Aorta (tissue), 5 donors: ENCODE data around the gene RUFY2. TPM values are rescaled to one million over a fixed set of nuclear protein-coding genes. Genes with fewer than 3 reads are reported as not detected.

ENCODE experiments used
- ATAC-seq: fragments of 200-7000 bp; cut with Tn5 transposase; one replicate; pipeline ENCODE4 v1.9.1; 2022; ENCODE audit warnings: moderate library complexity; ENCODE audit not compliant: low FRiP score
- DNase-seq, 2 donors: peaks; one replicate each; pipeline ENCODE4 v3.0.0-alpha.2; 2020
- H3K27ac ChIP-seq, 2 donors: one replicate each; pipeline ENCODE4 v1.5.1; 2013; ENCODE audit warnings: low read length in 2 of 2, mild to moderate bottlenecking in 2 of 2, moderate library complexity in 2 of 2, control low read depth in 1 of 2, inconsistent platforms in 1 of 2, low read depth in 1 of 2
- H3K27me3 ChIP-seq, 2 donors: one replicate each; pipeline ENCODE4 v1.6.1; 2013; ENCODE audit warnings: control low read depth in 1 of 2, low read length in 1 of 2, mild to moderate bottlenecking in 1 of 2, moderate library complexity in 1 of 2; ENCODE audit not compliant: insufficient read depth in 2 of 2, control insufficient read depth in 1 of 2
- H3K36me3 ChIP-seq, 2 donors: one replicate each; pipeline ENCODE4 v1.6.1; 2013; ENCODE audit warnings: control low read depth in 1 of 2, low read length in 1 of 2, mild to moderate bottlenecking in 1 of 2; ENCODE audit not compliant: insufficient read depth in 2 of 2, control insufficient read depth in 1 of 2
- H3K4me1 ChIP-seq, 2 donors: one replicate each; pipeline ENCODE4 v1.6.1; 2013; ENCODE audit warnings: low read length in 2 of 2, control low read depth in 1 of 2, mild to moderate bottlenecking in 1 of 2, moderate library complexity in 1 of 2; ENCODE audit not compliant: insufficient read depth in 2 of 2, control insufficient read depth in 1 of 2
- H3K4me3 ChIP-seq, 2 donors: one replicate each; pipeline ENCODE4 v1.5.1; 2013; ENCODE audit warnings: low read length in 2 of 2, control low read depth in 1 of 2, mild to moderate bottlenecking in 1 of 2
- H3K9me3 ChIP-seq: one replicate; pipeline ENCODE4 v1.6.1; 2013; ENCODE audit warnings: mild to moderate bottlenecking, low read length; ENCODE audit not compliant: control insufficient read depth
- WGBS, 2 donors: extraction: QIAGEN DNeasy Blood & Tissue Kit; methylation state at CpG; one replicate each; pipeline ENCODE4 v1.1.7; 2013; 5-methylcytosine and 5-hydroxymethylcytosine counted together
- intact Hi-C, 2 donors: fragments of 100-400 bp; cut with DNase I; formaldehyde crosslinking; loops; one replicate each; pipeline versions ENCODE4 v1.14.2 to v1.15.0; 2022
- polyA plus RNA-seq, 2 donors: library from polyadenylated mRNA; stranded (reverse); fragments of 200-250 nt; gene quantifications; one replicate each; pipeline ENCODE4 v1.2.3, GENCODE V29; 2013
- total RNA-seq, 2 donors: library from RNA; stranded (reverse); fragmentation: NEBNext Ultra II Directional; extraction: Animal tissue kit (Norgen Biotek cat#: 25700); gene quantifications; one replicate each; pipeline ENCODE4 v1.2.1, GENCODE V29; 2021
- donor health status: healthy with polysubstance abuse.
- donor health status: Bipolar disorder and iron deficiency.
- donor health status: DM: no; HTN: no; CAD: no.
- donor health status: DM: no; HTN: no; CAD: no.
- donor health status: DM: yes; HTN: yes; CAD: no.

Gene RUFY2
- total and polyA plus RNA-seq, 4 donors: 9.1 to 44.6 (median 23.2) TPM

DNA sequence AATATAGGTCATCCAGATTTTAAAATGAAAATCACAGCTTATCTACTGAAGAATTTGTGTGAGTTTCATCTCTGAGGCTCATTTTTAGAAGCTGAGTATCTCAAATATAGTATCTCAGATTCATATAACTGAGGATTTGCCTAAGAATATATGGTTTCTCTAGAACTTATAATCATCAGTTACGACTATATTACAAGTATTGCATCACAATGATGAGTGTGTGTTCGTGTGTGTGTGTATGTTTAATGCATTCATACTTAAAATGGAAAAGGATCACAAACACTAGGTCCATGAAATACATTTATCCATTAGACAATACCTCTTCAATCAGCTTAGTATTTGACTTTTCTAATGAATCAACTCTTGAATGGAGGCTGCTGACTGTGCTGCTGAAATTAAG lies 21.3 kb downstream of the RUFY2 start:
- no peaks in the 10 kb centered on the region for H3K9me3 ChIP-seq
- ATAC-seq: no peak
- DNase-seq: no peak
- H3K4me1 ChIP-seq: no peaks in the 10 kb centered on the region
- H3K4me3 ChIP-seq: no peak overlapping the region
- H3K27me3 ChIP-seq: no peaks in the 10 kb centered on the region
- H3K27ac ChIP-seq: no peak overlapping the region
- H3K36me3 ChIP-seq: peaks cover 2 to 3% of the 10 kb centered on the region in 2 donors
- 87 to 94% methylated on average over 2 of the region's 2 CpGs for WGBS, 2 donors
- intact Hi-C loops: no loop called here

DNA sequence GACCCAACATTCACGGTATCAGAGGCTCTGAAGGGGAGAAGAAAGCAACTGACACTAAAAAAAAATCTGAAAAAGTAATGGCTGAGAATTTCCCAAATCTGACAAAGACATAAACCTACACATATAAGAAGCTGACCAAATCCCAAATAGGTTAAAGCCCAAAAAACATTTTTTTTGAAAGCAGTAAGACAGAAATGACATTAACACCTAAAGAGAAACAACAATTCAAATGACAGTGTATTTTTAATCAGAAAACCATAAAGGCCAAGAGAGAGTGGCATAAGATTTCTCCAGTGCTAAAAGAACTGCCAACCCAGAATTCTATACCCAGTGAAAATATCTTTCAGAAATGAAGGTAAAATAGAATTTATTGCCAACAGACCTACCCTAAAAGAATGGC lies 35.5 kb downstream of the RUFY2 start:
- intact Hi-C loops: no loop called here

DNA sequence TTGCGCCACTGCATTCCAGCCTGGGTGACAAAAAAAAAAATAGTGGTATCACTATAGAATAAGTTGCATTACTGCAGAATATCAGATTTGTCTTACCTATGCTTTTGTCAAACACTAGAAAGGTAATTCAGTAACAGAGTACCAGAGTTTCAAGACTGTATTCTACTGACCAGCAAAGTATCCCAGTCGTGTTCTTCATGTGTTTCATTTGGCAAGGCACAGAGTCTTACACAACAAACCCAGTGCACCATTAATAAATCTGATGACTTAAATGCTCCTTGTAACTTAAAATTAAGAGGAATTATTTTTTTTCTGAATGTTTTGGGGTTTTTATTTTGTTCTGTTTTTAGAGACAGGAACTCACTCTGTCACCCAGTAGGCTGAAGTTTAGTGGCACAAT lies 40.0 kb downstream of the RUFY2 start:
- Histone ChIP-seq H3K9me3 (no peaks in the 10 kb centered on the region), H3K27me3 (no peaks in the 10 kb centered on the region), H3K4me1 (no peaks in the 10 kb centered on the region), H3K36me3 (peaks cover 5 to 8% of the 10 kb centered on the region in 2 donors), H3K27ac (no peak overlapping the region), H3K4me3 (no peak overlapping the region)
- ATAC-seq: no peak
- 50% methylated on average over 2 of the region's 2 CpGs for WGBS, 2 donors
- intact Hi-C loops: no loop called here
- no peak for DNase-seq

More for the DNA sequence above, 35.5 kb downstream of the RUFY2 start:
- Histone ChIP-seq H3K4me3 (no peak overlapping the region), H3K27me3 (no peaks in the 10 kb centered on the region), H3K4me1 (no peaks in the 10 kb centered on the region), H3K9me3 (no peaks in the 10 kb centered on the region), H3K27ac (no peak overlapping the region), H3K36me3 (peaks cover 3 to 5% of the 10 kb centered on the region in 2 donors)
- 98 to 100% methylated on average over 1 of the region's 1 CpG for WGBS, 2 donors
- DNase-seq: no peak
- no peak for ATAC-seq

DNA sequence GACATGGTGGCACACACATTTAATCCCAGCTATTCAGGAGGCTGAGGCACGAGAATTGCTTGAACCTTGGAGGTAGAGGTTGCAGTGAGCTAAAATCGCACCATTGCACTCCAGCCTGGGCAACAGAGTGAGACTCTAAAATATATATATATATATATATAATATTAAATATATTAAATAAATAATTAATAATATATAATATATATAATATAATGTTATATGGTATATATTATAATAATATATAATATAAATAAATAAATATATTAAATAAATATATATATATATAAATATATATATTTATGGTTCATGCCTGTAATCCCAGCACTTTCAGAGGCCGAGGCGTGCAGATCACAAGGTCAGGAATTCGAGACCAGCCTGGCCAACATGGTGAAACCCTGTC lies 40.5 kb downstream of the RUFY2 start:
- no peaks in the 10 kb centered on the region for H3K27me3 ChIP-seq
- no peaks in the 10 kb centered on the region for H3K4me1 ChIP-seq
- WGBS, 2 donors: 95 to 97% methylated on average over 5 of the region's 5 CpGs
- DNase-seq (no peak), ATAC-seq (no peak)
- peaks cover 5% of the 10 kb centered on the region in 2 donors for H3K36me3 ChIP-seq
- intact Hi-C loops: no loop called here
- no peaks in the 10 kb centered on the region for H3K9me3 ChIP-seq
- H3K4me3 ChIP-seq: no peak overlapping the region
- no peak overlapping the region for H3K27ac ChIP-seq

DNA sequence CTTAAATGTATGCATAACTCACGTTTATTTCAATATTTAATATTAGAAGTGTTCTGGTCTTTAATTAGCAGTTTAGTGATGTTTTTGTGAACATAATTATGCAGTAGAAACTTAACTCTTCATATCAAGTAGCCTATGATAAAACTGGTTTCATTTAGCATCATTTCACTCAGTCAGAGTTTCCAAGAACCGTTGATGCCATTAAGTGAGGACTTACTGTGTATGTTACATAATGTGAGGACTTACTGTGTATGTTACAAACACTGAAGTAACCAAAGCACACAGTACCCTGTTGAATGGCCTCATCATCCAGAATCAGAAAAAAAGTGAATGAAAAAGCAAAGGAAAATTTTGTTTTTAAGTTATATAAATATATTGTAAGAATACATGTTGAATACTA lies 41.5 kb downstream of the RUFY2 start:
- ATAC-seq (no peak), DNase-seq (no peak)
- Histone ChIP-seq H3K4me3 (no peak overlapping the region), H3K9me3 (no peaks in the 10 kb centered on the region), H3K4me1 (no peaks in the 10 kb centered on the region), H3K27me3 (no peaks in the 10 kb centered on the region), H3K36me3 (peaks cover 5% of the 10 kb centered on the region in 2 donors), H3K27ac (no peak overlapping the region)
- WGBS, 2 donors: 76% methylated on average over 2 of the region's 2 CpGs
- intact Hi-C loops: no loop called here

DNA sequence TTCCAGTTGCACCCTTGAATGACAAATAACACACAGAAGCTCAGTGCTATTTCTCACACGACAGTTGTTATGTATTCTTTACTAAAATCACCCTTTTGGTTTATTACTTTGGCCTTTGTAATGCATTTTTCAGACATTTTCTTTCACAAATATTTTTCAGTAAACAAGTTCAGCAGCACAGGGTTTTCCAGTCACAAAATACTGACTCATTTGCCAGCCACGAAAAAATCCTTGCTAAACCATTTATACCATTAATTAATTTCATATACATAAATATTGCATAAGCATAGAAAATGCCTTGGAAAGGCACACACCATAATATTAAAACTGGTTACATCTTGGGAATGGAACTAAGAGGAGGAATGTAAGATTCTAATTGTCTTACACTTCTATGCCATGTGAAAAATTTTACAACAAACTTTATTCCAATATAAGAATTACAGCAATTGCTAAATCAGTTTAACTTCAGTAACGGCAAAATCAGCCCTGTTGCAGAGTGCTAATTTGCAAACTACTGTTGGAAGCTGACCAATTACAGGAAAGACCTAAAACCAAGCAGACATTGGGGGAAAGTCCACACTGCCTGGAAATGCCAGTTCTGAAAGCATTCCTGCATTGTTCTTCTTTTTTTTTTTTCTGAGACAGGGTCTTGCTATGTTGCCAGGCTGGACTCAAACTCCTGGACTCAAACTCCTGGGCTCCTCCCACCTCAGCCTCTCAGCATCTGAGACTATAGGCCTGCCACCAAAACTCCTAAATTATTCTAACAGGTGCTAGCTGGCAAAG lies 42.8 kb downstream of the RUFY2 start:
- no peak for ATAC-seq
- no peak overlapping the region for H3K27ac ChIP-seq
- 85 to 88% methylated on average over 3 of the region's 3 CpGs for WGBS, 2 donors
- H3K9me3 ChIP-seq: no peaks in the 10 kb centered on the region
- H3K4me1 ChIP-seq: no peaks in the 10 kb centered on the region
- H3K36me3 ChIP-seq: peaks cover 5% of the 10 kb centered on the region in 2 donors
- H3K4me3 ChIP-seq: no peak overlapping the region
- no peaks in the 10 kb centered on the region for H3K27me3 ChIP-seq
- intact Hi-C loops: no loop called here
- no peak for DNase-seq

DNA sequence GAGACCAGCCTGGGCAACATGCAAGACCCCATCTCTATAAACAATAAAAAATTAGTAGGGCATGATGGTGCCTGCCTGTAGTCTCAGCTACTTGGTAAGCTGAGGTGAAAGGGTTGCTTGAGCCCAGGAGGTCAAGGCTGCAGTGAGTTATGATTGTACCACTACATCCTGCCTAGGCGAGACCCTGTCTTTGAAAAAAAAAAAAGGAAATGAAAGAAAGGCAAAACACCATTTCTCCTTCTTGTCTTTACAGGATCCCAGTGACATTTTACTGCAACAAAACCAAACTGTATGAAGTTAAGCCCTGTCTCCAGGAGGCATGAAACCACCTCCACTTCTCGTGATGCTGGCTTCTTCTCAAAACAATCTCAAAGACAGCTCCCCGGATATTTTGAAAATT lies 44.5 kb downstream of the RUFY2 start:
- no peaks in the 10 kb centered on the region for H3K27me3 ChIP-seq
- 82 to 83% methylated on average over 3 of the region's 3 CpGs for WGBS, 2 donors
- H3K36me3 ChIP-seq: peaks cover 5% of the 10 kb centered on the region in 2 donors
- intact Hi-C loops: no loop called here
- no peaks in the 10 kb centered on the region for H3K9me3 ChIP-seq
- DNase-seq (no peak), ATAC-seq (no peak)
- H3K4me1 ChIP-seq: no peaks in the 10 kb centered on the region
- no peak overlapping the region for H3K4me3 ChIP-seq
- H3K27ac ChIP-seq: no peak overlapping the region

DNA sequence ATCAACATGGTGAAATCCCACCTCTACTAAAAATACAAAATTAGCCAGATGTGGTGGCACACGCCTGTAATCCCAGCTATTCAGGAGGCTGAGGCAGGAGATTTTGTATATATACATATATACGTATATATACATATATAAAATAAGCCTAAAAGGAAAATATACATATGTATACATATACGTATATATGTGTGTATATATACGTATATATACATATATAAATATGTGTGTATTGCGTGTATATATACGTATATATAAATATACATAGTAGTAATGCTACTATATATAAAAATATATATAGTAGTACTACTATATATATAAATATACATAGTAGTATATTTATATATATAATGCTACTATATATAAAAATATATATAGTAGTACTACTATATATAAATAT lies 47.9 kb downstream of the RUFY2 start:
- intact Hi-C loops: no loop called here
- no peaks in the 10 kb centered on the region for H3K9me3 ChIP-seq
- WGBS, 2 donors: 92 to 94% methylated on average over 6 of the region's 6 CpGs
- H3K27ac ChIP-seq: no peak overlapping the region
- no peak for ATAC-seq
- H3K4me3 ChIP-seq: no peak overlapping the region
- no peak for DNase-seq
- H3K36me3 ChIP-seq: peaks cover 5 to 8% of the 10 kb centered on the region in 2 donors
- no peaks in the 10 kb centered on the region for H3K27me3 ChIP-seq
- H3K4me1 ChIP-seq: no peaks in the 10 kb centered on the region

DNA sequence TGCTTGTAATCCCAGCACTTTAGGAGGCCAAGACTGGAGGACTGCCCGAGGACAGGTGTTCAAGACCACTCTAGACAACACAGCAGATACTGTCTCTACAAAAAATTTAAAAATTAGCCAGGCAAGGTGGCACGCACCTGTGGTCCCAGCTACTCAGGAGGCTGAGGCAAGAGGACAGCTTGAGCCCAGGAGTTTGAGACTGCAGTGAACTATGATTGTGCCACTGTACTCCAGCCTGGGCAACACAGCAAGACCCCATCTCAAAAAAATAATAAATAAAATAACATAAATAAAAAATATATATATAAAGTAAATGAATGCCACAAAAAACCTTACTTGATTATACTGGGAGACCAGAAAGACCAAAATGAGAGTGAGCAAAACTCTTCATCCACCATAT lies 53.5 kb downstream of the RUFY2 start:
- H3K9me3 ChIP-seq: no peaks in the 10 kb centered on the region
- no peaks in the 10 kb centered on the region for H3K27me3 ChIP-seq
- no peak overlapping the region for H3K27ac ChIP-seq
- H3K36me3 ChIP-seq: peaks cover 0 to 3% of the 10 kb centered on the region in 2 donors
- intact Hi-C loops: no loop called here
- WGBS, 2 donors: 94% methylated on average over 2 of the region's 2 CpGs
- no peak overlapping the region for H3K4me3 ChIP-seq
- no peak for ATAC-seq
- no peak for DNase-seq
- no peaks in the 10 kb centered on the region for H3K4me1 ChIP-seq
